Loucy (cell line): ENCODE results near the gene DOCK3.

Source experiments
- EZH2phosphoT487 ChIP-seq: fragments of 200-600 bp; IDR thresholded peaks from 2 replicates; pipeline ENCODE4 v1.6.1; 2018; ENCODE audit warnings: antibody characterized with exemption, mild to moderate bottlenecking, moderate library complexity, borderline replicate concordance
- TF ChIP-seq, protein P1 (sequence below): fragments of 200-600 bp; sonication (generic); conservative IDR thresholded peaks from 2 replicates; pipeline ENCODE4 v1.5.1; 2014; ENCODE audit warnings: mild to moderate bottlenecking, antibody characterized with exemption, low read length

DNA sequence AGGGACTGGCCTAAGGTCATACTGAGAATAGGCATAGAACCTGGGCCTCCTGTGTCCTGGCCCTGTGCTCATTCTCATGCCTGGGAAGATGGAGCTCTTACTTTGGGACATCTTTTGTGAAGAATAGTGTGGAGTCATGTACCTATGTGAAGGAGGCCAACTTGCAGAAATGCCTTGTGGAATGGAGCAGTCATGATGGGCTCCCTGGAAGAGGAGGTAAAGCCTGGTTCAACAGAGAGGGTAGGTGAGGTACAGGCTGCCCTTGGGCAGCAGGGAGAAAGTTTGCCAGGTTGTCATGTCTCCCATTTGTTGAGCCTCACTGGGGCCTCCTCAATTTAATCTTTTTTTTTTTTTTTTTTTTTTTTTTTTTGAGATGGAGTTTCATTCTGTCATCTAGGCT is 39.7 kb upstream of the DOCK3 start:
- TF ChIP-seq, protein P1, sequence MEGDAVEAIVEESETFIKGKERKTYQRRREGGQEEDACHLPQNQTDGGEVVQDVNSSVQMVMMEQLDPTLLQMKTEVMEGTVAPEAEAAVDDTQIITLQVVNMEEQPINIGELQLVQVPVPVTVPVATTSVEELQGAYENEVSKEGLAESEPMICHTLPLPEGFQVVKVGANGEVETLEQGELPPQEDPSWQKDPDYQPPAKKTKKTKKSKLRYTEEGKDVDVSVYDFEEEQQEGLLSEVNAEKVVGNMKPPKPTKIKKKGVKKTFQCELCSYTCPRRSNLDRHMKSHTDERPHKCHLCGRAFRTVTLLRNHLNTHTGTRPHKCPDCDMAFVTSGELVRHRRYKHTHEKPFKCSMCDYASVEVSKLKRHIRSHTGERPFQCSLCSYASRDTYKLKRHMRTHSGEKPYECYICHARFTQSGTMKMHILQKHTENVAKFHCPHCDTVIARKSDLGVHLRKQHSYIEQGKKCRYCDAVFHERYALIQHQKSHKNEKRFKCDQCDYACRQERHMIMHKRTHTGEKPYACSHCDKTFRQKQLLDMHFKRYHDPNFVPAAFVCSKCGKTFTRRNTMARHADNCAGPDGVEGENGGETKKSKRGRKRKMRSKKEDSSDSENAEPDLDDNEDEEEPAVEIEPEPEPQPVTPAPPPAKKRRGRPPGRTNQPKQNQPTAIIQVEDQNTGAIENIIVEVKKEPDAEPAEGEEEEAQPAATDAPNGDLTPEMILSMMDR: no peak
- no peak for TF ChIP-seq EZH2phosphoT487
